Measurements from ENCODE around the gene CTSK.
"Not testable (repeated sequence)": the region's sequence is repeated elsewhere in the genome, so short reads cannot be mapped to it uniquely, and the experiment has no call there.

CTSK gene

GRCh38 chr1:150805899-150806298 is 2.2 kb downstream of the CTSK start:
- DNase-seq = no peak

GRCh38 chr1:150804671-150805070 is 3.4 kb downstream of the CTSK start:
- DNase-seq = no peak

- DNase-seq = no peak
These were observed 9.0 kb downstream of the CTSK start for GRCh38 chr1:150799089-150799488.

GRCh38 chr1:150798525-150798924 is 9.5 kb downstream of the CTSK start:
- peak; percentile 81 for DNase-seq

GRCh38 chr1:150796374-150796773 is 11.7 kb downstream of the CTSK start:
- DNase-seq = no peak

- not testable (repeated sequence) for DNase-seq
These were observed 14.3 kb downstream of the CTSK start for GRCh38 chr1:150793778-150794177.

- DNase-seq = no peak
These were observed 14.8 kb downstream of the CTSK start for GRCh38 chr1:150793221-150793620.

- DNase-seq = no peak
These were observed 16.5 kb downstream of the CTSK start for GRCh38 chr1:150791585-150791984.

GRCh38 chr1:150789396-150789795 is 18.7 kb downstream of the CTSK start:
- no peak for DNase-seq

- no peak for DNase-seq
These were observed 19.1 kb downstream of the CTSK start for GRCh38 chr1:150788946-150789345.

- no peak for DNase-seq
These were observed 20.6 kb downstream of the CTSK start for GRCh38 chr1:150787455-150787854.

GRCh38 chr1:150780510-150780909 is 27.6 kb downstream of the CTSK start:
- no peak for DNase-seq

- no peak for DNase-seq
These were observed 29.7 kb downstream of the CTSK start for GRCh38 chr1:150778409-150778808.

- DNase-seq = no peak
These were observed 30.5 kb downstream of the CTSK start for GRCh38 chr1:150777544-150777943.

- not testable (repeated sequence) for DNase-seq
These were observed 32.0 kb downstream of the CTSK start for GRCh38 chr1:150775931-150776505.

- no peak for DNase-seq
These were observed 32.8 kb downstream of the CTSK start for GRCh38 chr1:150775276-150775675.

- DNase-seq = no peak
These were observed 35.7 kb downstream of the CTSK start for GRCh38 chr1:150772326-150772725.

GRCh38 chr1:150767704-150768103 is 40.4 kb downstream of the CTSK start:
- DNase-seq = not testable (repeated sequence)

GRCh38 chr1:150765977-150766301 is 42.1 kb downstream of the CTSK start:
- DNase-seq = not testable (repeated sequence)

- no peak for DNase-seq
These were observed 42.6 kb downstream of the CTSK start, which contains the start of gene CTSS for GRCh38 chr1:150765296-150765976. Gene CTSS, minus strand, starts transcription at chr1:150765778. Its CDS starts 1,015 bp downstream, at chr1:150764763.

- DNase-seq = no peak
These were observed 43.4 kb downstream of the CTSK start for GRCh38 chr1:150764617-150765101.

- no peak for DNase-seq
These were observed 45.0 kb downstream of the CTSK start for GRCh38 chr1:150763018-150763417.

GRCh38 chr1:150762552-150762951 is 45.5 kb downstream of the CTSK start:
- no peak for DNase-seq

GRCh38 chr1:150761801-150762200 is 46.3 kb downstream of the CTSK start:
- no peak for DNase-seq

GRCh38 chr1:150760013-150760412 is 48.0 kb downstream of the CTSK start:
- no peak for DNase-seq

Measured in NCI-H1105 (cell line).